Thyroid gland (tissue), 4 donors: ENCODE data around the gene UBE2E2. TPM values are rescaled to one million over a fixed set of nuclear protein-coding genes. Genes with fewer than 3 reads are reported as not detected.

Experiments
- DNase-seq, 2 donors: peaks; one replicate each; pipeline ENCODE4 v3.0.0-alpha.2; 2019
- H3K27ac ChIP-seq, 3 donors: fragments of 200-600 bp; sonication (generic); 1 replicate in 2 of 3; 2 replicates in 1 of 3; pipeline ENCODE4 v1.5.1; 2016 to 2019; ENCODE audit warnings: mild to moderate bottlenecking in 1 of 3, moderate library complexity in 1 of 3
- H3K27me3 ChIP-seq: fragments of 200-600 bp; sonication (generic); one replicate; pipeline ENCODE4 v1.5.1; 2019
- H3K36me3 ChIP-seq, 2 donors: fragments of 200-600 bp; sonication (generic); one replicate each; pipeline ENCODE4 v1.5.1; 2016 to 2019
- H3K4me1 ChIP-seq, 2 donors: fragments of 200-600 bp; sonication (generic); one replicate each; pipeline ENCODE4 v1.5.1; 2017 to 2019
- H3K4me3 ChIP-seq, 3 donors: fragments of 200-600 bp; sonication (generic); replicated peaks in 1 of 3; 1 replicate in 2 of 3; 2 replicates in 1 of 3; pipeline ENCODE4 v1.5.1; 2016; ENCODE audit warnings: mild to moderate bottlenecking in 1 of 3
- H3K9me3 ChIP-seq: fragments of 200-600 bp; sonication (generic); one replicate; pipeline ENCODE4 v1.5.1; 2017
- CTCF ChIP-seq, 6 experiments: fragments of 200-600 bp in 3 of 6; fragments of 450-650 bp in 3 of 6; sonication (generic) in 3 of 6; IDR thresholded peaks; one replicate each; pipeline ENCODE4 v1.5.1; 2016 to 2019; ENCODE audit warnings: antibody characterized with exemption in 6 of 6, mild to moderate bottlenecking in 2 of 6, inconsistent platforms in 1 of 6, moderate library complexity in 1 of 6
- POLR2A ChIP-seq, 2 donors: fragments of 450-650 bp; IDR thresholded peaks; one replicate each; pipeline ENCODE4 v1.6.1; 2017; ENCODE audit warnings: antibody characterized with exemption in 2 of 2, mild to moderate bottlenecking in 2 of 2, moderate library complexity in 1 of 2
- WGBS, 2 donors: methylation state at CpG; one replicate each; pipeline ENCODE4 v1.1.5; 2017; 5-methylcytosine and 5-hydroxymethylcytosine counted together
- intact Hi-C: fragments of 100-400 bp; cut with DNase I; formaldehyde crosslinking; loops from one replicate; pipeline ENCODE4 v1.15.1; 2023
- total RNA-seq, 4 donors: library from RNA; depleted of rRNA; stranded (reverse); fragments of >200 nt; gene quantifications; one replicate each; pipeline ENCODE4 v1.2.3, GENCODE V29; 2016

The UBE2E2 gene
- total RNA-seq, 4 donors from 2014 or later, result 28.5 to 46.0 (median 38.4) TPM

DNA sequence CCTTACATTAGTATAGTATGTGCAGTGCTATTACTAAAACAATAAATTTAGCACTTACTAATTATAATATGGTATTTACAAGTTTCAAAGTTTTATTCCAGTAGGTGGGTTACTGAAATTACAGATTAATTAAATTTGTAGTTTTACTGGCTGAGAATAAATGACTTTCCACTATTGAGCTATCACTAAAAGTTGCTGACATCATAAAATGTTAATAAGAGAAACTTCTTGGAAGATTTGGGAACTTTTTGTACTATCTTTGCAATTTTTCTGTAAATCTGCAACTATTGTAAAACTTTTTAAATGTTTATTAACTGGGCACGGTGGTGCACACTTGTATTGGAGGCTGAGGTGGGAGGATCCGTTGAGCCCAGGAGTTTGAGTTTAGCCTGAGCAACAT lies 247.7 kb downstream of the UBE2E2 start:
- Histone ChIP-seq H3K4me1 (peaks cover 0 to 3% of the 10 kb centered on the region in 2 donors), H3K27ac (no peak overlapping the region), H3K4me3 (no peak overlapping the region), H3K36me3 (no peaks in the 10 kb centered on the region), H3K27me3 (no peaks in the 10 kb centered on the region), H3K9me3 (no peaks in the 10 kb centered on the region)
- WGBS, 2 donors, result 96 to 99% methylated on average over 2 of the region's 2 CpGs
- DNase-seq, result no peak
- no peak for TF ChIP-seq POLR2A (IDR thresholded peaks at IDR 0.05)
- TF ChIP-seq CTCF (IDR thresholded peaks at IDR 0.05), result no peak
- intact Hi-C loops, result no loop called here

- WGBS, 2 donors, result 98 to 99% methylated on average over 1 of the region's 1 CpG
- DNase-seq, result no peak
- no peaks in the 10 kb centered on the region for H3K9me3 ChIP-seq
- peaks cover 0 to 1% of the 10 kb centered on the region in 2 donors for H3K4me1 ChIP-seq
- no peak overlapping the region for H3K27ac ChIP-seq
- H3K4me3 ChIP-seq, result no peak overlapping the region
- TF ChIP-seq POLR2A (IDR thresholded peaks at IDR 0.05), result no peak
- no peak for TF ChIP-seq CTCF (IDR thresholded peaks at IDR 0.05)
- H3K36me3 ChIP-seq, result no peaks in the 10 kb centered on the region
- intact Hi-C loops, result no loop called here
- H3K27me3 ChIP-seq, result no peaks in the 10 kb centered on the region
Observed at GRCh38 chr3:23452408-23452807, 249.3 kb downstream of the UBE2E2 start.

- Histone ChIP-seq H3K27me3 (no peaks in the 10 kb centered on the region), H3K4me1 (peaks cover 0 to 6% of the 10 kb centered on the region in 2 donors), H3K36me3 (no peaks in the 10 kb centered on the region), H3K9me3 (no peaks in the 10 kb centered on the region), H3K27ac (no peak overlapping the region), H3K4me3 (no peak overlapping the region)
- intact Hi-C loops, result no loop called here
- no peak for TF ChIP-seq POLR2A (IDR thresholded peaks at IDR 0.05)
- no peak for TF ChIP-seq CTCF (IDR thresholded peaks at IDR 0.05)
- 62 to 79% methylated on average over 3 of the region's 3 CpGs for WGBS, 2 donors
- DNase-seq, result no peak
Observed at GRCh38 chr3:23455084-23455483, 252.0 kb downstream of the UBE2E2 start.

DNA sequence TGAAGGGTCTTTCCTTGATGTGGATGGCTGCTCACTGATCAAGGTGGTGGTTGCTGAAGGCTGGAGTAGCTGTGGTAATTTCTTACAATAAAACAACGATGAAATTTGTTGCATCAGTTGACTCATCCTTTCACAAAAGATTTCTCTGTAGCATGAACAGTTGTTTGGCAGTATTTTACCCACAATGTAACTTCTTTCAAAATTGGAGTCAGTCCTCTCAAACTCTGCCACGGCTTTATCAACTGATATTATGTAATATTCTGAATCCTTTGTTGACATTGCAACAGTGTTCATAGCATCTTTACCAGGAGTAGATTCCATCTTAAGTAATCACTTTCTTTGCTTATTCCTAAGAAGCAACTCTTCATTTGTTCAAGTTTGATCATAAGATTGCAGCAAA lies 252.6 kb downstream of the UBE2E2 start:
- H3K4me3 ChIP-seq, result no peak overlapping the region
- no peaks in the 10 kb centered on the region for H3K36me3 ChIP-seq
- 88% methylated on average over 2 of the region's 2 CpGs for WGBS, 2 donors
- peaks cover 0 to 6% of the 10 kb centered on the region in 2 donors for H3K4me1 ChIP-seq
- intact Hi-C loops, result no loop called here
- no peaks in the 10 kb centered on the region for H3K27me3 ChIP-seq
- H3K27ac ChIP-seq, result no peak overlapping the region
- H3K9me3 ChIP-seq, result no peaks in the 10 kb centered on the region
- no peak for DNase-seq
- TF ChIP-seq POLR2A (IDR thresholded peaks at IDR 0.05) (no peak), CTCF (IDR thresholded peaks at IDR 0.05) (no peak)

DNA sequence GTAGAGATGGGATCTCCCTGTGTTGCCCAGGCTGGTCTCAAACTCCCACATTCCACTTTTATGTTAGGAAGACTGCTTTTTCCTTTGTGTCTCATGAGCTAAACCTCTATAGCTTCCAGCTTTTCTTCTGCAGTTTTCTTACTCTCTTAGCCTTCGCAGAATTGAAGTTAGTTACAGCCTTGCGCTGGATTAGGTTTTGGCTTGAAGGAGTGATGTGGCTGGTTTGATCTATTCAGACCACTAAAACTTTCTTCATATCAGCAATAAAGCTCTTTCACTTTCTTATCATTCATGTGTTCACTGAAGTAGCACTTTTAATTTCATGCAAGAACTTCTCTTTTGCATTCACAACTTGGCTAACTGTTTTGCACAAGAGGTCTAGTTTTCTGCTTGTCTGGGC lies 254.6 kb downstream of the UBE2E2 start:
- no peak for TF ChIP-seq POLR2A (IDR thresholded peaks at IDR 0.05)
- no peak for TF ChIP-seq CTCF (IDR thresholded peaks at IDR 0.05)
- intact Hi-C loops, result no loop called here
- Histone ChIP-seq H3K4me1 (peaks cover 0 to 6% of the 10 kb centered on the region in 2 donors), H3K27ac (no peak overlapping the region), H3K4me3 (no peak overlapping the region), H3K9me3 (no peaks in the 10 kb centered on the region), H3K27me3 (no peaks in the 10 kb centered on the region), H3K36me3 (no peaks in the 10 kb centered on the region)
- DNase-seq, result no peak
- WGBS, 2 donors, result 97 to 98% methylated on average over 2 of the region's 2 CpGs
